Upper lobe of left lung (tissue), 6 donors: ENCODE measurements around the gene ATXN1. TPM values are rescaled to one million over a fixed set of nuclear protein-coding genes. Genes with fewer than 3 reads are reported as not detected.

ENCODE experiments used
- ATAC-seq, 2 donors: fragments of 200-7000 bp; cut with Tn5 transposase; one replicate each; pipeline ENCODE4 v1.9.1; 2022; ENCODE audit warnings: mild to moderate bottlenecking in 2 of 2, moderate library complexity in 2 of 2; ENCODE audit not compliant: low FRiP score in 2 of 2
- DNase-seq, 2 donors: peaks; one replicate each; pipeline ENCODE4 v3.0.0-alpha.2; 2019 to 2020
- H3K27ac ChIP-seq, 4 donors: fragments of 200-600 bp; sonication (generic); one replicate each; pipeline ENCODE4 v1.5.1; 2016 to 2019
- H3K27me3 ChIP-seq, 4 donors: fragments of 200-600 bp; sonication (generic); one replicate each; pipeline ENCODE4 v1.5.1; 2017 to 2019
- H3K36me3 ChIP-seq, 4 donors: fragments of 200-600 bp; sonication (generic); one replicate each; pipeline ENCODE4 v1.5.1; 2016 to 2019
- H3K4me1 ChIP-seq, 4 donors: fragments of 200-600 bp; sonication (generic); one replicate each; pipeline ENCODE4 v1.5.1; 2018 to 2019
- H3K4me3 ChIP-seq, 4 donors: fragments of 200-600 bp; sonication (generic); one replicate each; pipeline ENCODE4 v1.5.1; 2017 to 2019; ENCODE audit warnings: mild to moderate bottlenecking in 2 of 4, moderate library complexity in 1 of 4
- H3K9me3 ChIP-seq, 4 donors: fragments of 200-600 bp; sonication (generic); one replicate each; pipeline ENCODE4 v1.5.1; 2018 to 2019
- EP300 ChIP-seq, 4 donors: sonication (generic); formaldehyde crosslinking; IDR thresholded peaks; one replicate each; pipeline ENCODE4 v1.5.1; 2017; ENCODE audit warnings: antibody characterized with exemption in 4 of 4, control low read depth in 2 of 4
- POLR2A ChIP-seq, 4 donors: fragments of 450-650 bp; IDR thresholded peaks; one replicate each; pipeline ENCODE4 v1.5.1; 2016 to 2017; ENCODE audit warnings: antibody characterized with exemption in 4 of 4, mild to moderate bottlenecking in 2 of 4
- POLR2AphosphoS5 ChIP-seq, 2 donors: sonication (generic); formaldehyde crosslinking; IDR thresholded peaks; one replicate each; pipeline ENCODE4 v1.5.1; 2017; ENCODE audit warnings: antibody characterized with exemption in 2 of 2
- WGBS, 2 donors: methylation state at CpG; one replicate each; pipeline ENCODE4 v1.1.5; 2017 to 2018; 5-methylcytosine and 5-hydroxymethylcytosine counted together
- total RNA-seq, 6 donors: library from RNA; depleted of rRNA in 4 of 6; stranded (reverse); fragments of >200 nt in 4 of 6; gene quantifications; one replicate each; pipeline versions ENCODE4 v1.1.0 to v1.2.1, GENCODE V29; 2016 to 2021
- TF ChIP-seq, protein P1 (sequence below), 6 experiments: fragments of 450-650 bp in 4 of 6; fragments of 200-600 bp in 2 of 6; sonication (generic) in 2 of 6; IDR thresholded peaks; one replicate each; pipeline ENCODE4 v1.5.1; 2016 to 2019; ENCODE audit warnings: antibody characterized with exemption in 6 of 6
- donor health status: DM: no; HTN: no; CAD: no; lungs with moderate emphysema.
- donor health status: DM: no; HTN: yes; CAD: no; lungs with severe emphysema.

The ATXN1 gene
- total RNA-seq, 6 donors from 2014 or later: 44.2 to 106 (median 71.7) TPM

DNA sequence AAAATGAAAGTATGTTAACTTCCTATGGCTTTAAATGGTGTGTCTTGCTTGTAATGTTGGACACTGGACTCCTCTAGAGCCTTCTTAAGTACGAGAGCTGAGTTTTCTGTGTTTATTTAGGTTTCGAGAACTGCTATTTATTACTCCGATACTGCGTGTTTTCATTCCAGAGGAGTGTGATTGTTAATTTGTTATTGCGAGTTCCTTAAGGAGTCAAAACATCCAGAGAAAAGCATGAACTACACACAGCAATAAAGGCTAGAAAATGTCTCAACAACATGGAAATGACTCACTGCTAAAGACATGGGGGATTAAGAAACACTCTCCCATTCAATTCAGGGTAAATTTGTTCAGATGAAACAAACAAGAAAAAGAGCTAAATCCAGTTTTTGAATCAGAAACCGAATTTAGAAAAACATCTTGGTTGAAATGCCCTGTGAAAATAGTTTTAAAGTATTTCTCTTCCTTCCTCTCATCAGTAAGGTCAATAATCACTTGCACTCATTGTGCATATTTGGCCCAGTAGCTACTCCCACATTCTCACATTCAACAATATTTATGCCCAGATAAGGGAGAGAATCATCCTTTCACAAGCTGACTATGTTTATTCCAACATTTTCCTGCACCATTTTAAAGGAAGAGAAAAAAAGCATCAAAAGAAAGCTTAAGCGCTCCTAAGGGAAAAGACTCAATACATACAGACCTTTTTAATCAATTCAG, 36.0 kb downstream of the ATXN1 start:
- Histone ChIP-seq H3K27ac (peak overlapping the region; percentile 27 to 75 (median 64)), H3K27me3 (no peaks in the 10 kb centered on the region), H3K4me3 (no peak overlapping the region), H3K9me3 (no peaks in the 10 kb centered on the region), H3K4me1 (peaks cover 24 to 66% (median 49%) of the 10 kb centered on the region in 4 donors), H3K36me3 (no peaks in the 10 kb centered on the region)
- ATAC-seq (peak; percentile 58 to 72), DNase-seq (no peak)
- WGBS, 2 donors: 33 to 48% methylated on average over 7 of the region's 7 CpGs
- TF ChIP-seq POLR2AphosphoS5 (IDR thresholded peaks at IDR 0.05): no peak
- TF ChIP-seq EP300 (IDR thresholded peaks at IDR 0.05): peak in 1 of 4 donors; percentile 32
- TF ChIP-seq POLR2A (IDR thresholded peaks at IDR 0.05): no peak

DNA sequence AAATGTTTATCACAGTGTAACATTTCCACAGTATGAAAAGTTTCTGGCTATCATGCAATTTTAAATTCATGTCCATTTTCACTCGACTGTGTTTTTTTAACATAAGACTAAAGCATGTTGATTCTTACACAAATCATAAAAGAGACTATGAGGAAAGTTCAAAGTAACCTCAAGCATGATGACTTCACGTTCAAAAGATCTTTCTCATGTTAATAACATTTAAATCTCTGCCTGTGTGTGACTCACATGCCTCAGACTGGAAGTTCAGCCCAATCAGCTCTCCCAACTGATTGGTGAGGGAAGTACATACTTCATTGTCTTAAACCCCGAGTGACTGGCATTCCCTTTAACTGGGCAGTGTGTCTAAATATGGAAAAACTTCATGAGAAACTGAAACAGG, 37.4 kb downstream of the ATXN1 start:
- 25 to 41% methylated on average over 3 of the region's 3 CpGs for WGBS, 2 donors
- peak overlapping the region in 3 of 4 donors; percentile 27 to 75 (median 31) for H3K27ac ChIP-seq
- no peak overlapping the region for H3K4me3 ChIP-seq
- peaks cover 28 to 68% (median 45%) of the 10 kb centered on the region in 4 donors for H3K4me1 ChIP-seq
- peak; percentile 77 to 85 for ATAC-seq
- H3K36me3 ChIP-seq: no peaks in the 10 kb centered on the region
- H3K9me3 ChIP-seq: no peaks in the 10 kb centered on the region
- TF ChIP-seq, protein P1, sequence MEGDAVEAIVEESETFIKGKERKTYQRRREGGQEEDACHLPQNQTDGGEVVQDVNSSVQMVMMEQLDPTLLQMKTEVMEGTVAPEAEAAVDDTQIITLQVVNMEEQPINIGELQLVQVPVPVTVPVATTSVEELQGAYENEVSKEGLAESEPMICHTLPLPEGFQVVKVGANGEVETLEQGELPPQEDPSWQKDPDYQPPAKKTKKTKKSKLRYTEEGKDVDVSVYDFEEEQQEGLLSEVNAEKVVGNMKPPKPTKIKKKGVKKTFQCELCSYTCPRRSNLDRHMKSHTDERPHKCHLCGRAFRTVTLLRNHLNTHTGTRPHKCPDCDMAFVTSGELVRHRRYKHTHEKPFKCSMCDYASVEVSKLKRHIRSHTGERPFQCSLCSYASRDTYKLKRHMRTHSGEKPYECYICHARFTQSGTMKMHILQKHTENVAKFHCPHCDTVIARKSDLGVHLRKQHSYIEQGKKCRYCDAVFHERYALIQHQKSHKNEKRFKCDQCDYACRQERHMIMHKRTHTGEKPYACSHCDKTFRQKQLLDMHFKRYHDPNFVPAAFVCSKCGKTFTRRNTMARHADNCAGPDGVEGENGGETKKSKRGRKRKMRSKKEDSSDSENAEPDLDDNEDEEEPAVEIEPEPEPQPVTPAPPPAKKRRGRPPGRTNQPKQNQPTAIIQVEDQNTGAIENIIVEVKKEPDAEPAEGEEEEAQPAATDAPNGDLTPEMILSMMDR (IDR thresholded peaks at IDR 0.05): no peak
- TF ChIP-seq EP300 (IDR thresholded peaks at IDR 0.05) (no peak), POLR2A (IDR thresholded peaks at IDR 0.05) (no peak), POLR2AphosphoS5 (IDR thresholded peaks at IDR 0.05) (no peak)
- peak in 1 of 2 donors; percentile 63 for DNase-seq
- H3K27me3 ChIP-seq: no peaks in the 10 kb centered on the region

DNA sequence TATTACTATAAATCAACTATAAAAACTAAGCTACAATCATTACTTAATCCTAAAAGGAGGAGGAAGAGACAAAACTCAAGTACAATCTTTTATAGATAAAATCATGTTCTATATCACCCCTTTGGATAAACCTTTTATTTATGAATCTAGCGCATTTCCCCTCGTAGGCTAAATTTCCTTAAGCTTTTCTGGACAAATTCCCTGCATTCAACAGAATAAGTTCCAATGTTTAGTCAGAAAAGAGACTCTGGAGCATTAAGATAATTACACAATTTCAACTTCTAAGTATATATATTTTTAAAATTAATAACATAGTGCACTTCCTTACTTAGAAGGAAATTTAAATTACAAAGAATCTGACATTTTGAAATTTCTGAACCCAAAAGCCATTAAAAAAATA, 37.9 kb downstream of the ATXN1 start:
- no peak for DNase-seq
- no peaks in the 10 kb centered on the region for H3K36me3 ChIP-seq
- ATAC-seq: no peak
- no peaks in the 10 kb centered on the region for H3K9me3 ChIP-seq
- H3K27me3 ChIP-seq: no peaks in the 10 kb centered on the region
- H3K27ac ChIP-seq: no peak overlapping the region
- H3K4me1 ChIP-seq: peaks cover 32 to 68% (median 44%) of the 10 kb centered on the region in 4 donors
- H3K4me3 ChIP-seq: no peak overlapping the region
- TF ChIP-seq EP300 (IDR thresholded peaks at IDR 0.05) (no peak), POLR2A (IDR thresholded peaks at IDR 0.05) (no peak), POLR2AphosphoS5 (IDR thresholded peaks at IDR 0.05) (no peak)
- WGBS, 2 donors: 88 to 91% methylated on average over 2 of the region's 2 CpGs

DNA sequence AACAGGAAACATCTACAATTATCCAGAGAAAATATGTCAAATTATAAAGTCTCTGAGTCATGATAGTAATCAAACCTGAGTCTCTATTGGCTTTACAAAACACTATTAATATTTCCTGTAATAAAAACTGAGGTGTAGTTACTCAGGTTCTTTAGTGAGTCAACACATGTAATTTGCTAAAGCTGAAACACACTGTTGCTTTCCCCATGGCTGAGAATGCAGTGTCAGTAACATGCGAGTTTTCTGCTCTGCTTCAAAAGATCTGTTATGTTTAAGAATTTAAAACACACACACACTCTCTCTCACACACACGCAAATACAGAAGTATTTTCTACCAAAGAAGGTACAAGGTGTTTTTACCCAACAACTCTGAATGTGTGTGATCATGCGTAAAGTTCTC, 38.6 kb downstream of the ATXN1 start:
- no peak for ATAC-seq
- TF ChIP-seq, protein P1 (IDR thresholded peaks at IDR 0.05): no peak
- TF ChIP-seq POLR2AphosphoS5 (IDR thresholded peaks at IDR 0.05) (no peak), EP300 (IDR thresholded peaks at IDR 0.05) (no peak), POLR2A (IDR thresholded peaks at IDR 0.05) (no peak)
- DNase-seq: no peak
- Histone ChIP-seq H3K36me3 (no peaks in the 10 kb centered on the region), H3K4me3 (no peak overlapping the region), H3K4me1 (peaks cover 33 to 67% (median 39%) of the 10 kb centered on the region in 4 donors), H3K27ac (no peak overlapping the region), H3K9me3 (no peaks in the 10 kb centered on the region), H3K27me3 (no peaks in the 10 kb centered on the region)
- 70 to 72% methylated on average over 3 of the region's 3 CpGs for WGBS, 2 donors

DNA sequence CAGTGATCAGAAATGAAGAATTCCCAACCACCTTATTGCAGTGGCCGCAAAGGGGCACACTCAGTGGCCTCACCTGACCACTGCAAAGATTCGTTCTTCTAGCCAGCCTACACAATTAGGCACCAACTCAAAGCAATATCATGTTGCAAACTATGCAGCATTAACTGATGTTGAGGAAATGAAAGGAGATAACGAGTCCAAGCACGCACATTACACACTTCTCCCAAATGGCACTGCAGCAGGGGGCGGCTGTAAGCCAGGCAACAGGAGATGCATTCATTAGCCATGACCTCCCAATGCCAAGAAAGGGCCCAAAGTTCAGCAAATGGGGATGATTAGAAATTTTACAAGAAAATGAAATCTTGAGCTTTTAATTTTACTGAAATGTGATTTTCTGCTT, 39.3 kb downstream of the ATXN1 start:
- Histone ChIP-seq H3K4me1 (peaks cover 32 to 61% (median 33%) of the 10 kb centered on the region in 4 donors), H3K27me3 (no peaks in the 10 kb centered on the region), H3K27ac (no peak overlapping the region), H3K4me3 (no peak overlapping the region), H3K9me3 (no peaks in the 10 kb centered on the region), H3K36me3 (no peaks in the 10 kb centered on the region)
- WGBS, 2 donors: 85 to 91% methylated on average over 5 of the region's 5 CpGs
- ATAC-seq (no peak), DNase-seq (no peak)
- TF ChIP-seq POLR2A (IDR thresholded peaks at IDR 0.05) (no peak), POLR2AphosphoS5 (IDR thresholded peaks at IDR 0.05) (no peak), EP300 (IDR thresholded peaks at IDR 0.05) (no peak)
- TF ChIP-seq, protein P1 (IDR thresholded peaks at IDR 0.05): no peak
